Stimulated activated CD8-positive, alpha-beta memory T cell treated with anti-CD3 and anti-CD28 coated beads, Interleukin-4, amount 100 ng/mL, for 24 hours (primary cell): ENCODE measurements around the gene ATF5.

Experiments used
- DNase-seq: peaks from one replicate; pipeline ENCODE4 v3.0.0-alpha.2; 2020; ENCODE audit warnings: low read depth

Gene ATF5

DNA sequence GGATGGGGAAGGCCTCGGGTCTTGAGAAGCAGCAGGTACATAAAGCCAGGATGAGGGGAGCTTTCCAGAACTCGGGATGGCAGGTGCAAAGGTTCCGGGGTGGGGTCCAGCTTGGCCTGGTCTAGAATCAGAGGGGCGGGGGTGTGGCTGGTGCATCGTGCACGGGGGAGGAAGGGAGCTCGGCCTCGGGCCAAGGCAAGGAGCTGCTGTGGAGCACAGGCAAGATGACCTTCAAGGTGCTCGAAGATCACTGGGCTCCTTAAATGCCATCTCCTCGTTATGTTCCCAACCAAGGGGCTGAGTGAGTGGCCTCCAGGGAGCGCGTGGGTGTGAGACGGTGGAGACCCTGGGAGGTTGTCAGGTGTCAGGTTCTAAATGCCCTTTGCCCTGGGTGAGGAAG, 48.1 kb downstream of the ATF5 start:
- DNase-seq: no peak

DNA sequence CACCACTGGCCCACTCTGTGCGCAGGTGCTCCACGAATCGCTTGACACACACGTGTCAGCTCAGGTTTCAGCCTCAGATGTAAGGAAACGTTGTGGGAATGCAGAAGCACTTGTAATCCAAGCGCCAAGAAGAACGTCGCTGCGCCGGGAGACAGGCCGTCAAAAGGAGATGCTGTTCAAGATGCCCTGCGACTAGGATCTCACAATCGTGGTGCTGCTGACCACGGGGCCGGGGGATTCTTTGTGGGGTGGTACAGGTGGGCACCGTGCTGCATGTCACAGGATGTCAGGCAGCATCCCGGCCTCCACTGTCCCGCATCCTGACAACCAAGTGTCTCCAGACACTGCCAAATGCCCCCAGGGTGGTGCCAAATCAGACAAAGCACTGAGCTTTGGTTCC, 48.9 kb downstream of the ATF5 start:
- no peak for DNase-seq

DNA sequence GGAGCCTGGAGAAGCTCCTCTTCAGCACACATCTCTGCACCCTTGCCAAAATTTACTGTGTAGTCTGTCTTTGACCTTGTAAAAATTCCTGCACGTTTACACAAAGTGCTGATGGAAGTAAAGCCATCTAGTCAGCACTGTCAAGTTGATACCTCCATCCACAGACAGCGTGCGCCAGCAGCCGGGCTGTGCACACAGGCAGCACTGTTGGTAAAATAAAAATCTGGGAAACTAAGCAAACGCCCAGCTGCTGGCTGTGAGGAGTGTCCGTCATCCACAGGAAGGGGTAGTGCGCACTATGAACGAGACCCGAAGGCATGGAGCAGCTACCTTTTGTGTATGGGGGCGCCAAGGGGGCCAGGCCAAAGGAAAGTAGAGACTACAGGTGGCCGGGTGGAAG, 49.3 kb downstream of the ATF5 start:
- no peak for DNase-seq

DNA sequence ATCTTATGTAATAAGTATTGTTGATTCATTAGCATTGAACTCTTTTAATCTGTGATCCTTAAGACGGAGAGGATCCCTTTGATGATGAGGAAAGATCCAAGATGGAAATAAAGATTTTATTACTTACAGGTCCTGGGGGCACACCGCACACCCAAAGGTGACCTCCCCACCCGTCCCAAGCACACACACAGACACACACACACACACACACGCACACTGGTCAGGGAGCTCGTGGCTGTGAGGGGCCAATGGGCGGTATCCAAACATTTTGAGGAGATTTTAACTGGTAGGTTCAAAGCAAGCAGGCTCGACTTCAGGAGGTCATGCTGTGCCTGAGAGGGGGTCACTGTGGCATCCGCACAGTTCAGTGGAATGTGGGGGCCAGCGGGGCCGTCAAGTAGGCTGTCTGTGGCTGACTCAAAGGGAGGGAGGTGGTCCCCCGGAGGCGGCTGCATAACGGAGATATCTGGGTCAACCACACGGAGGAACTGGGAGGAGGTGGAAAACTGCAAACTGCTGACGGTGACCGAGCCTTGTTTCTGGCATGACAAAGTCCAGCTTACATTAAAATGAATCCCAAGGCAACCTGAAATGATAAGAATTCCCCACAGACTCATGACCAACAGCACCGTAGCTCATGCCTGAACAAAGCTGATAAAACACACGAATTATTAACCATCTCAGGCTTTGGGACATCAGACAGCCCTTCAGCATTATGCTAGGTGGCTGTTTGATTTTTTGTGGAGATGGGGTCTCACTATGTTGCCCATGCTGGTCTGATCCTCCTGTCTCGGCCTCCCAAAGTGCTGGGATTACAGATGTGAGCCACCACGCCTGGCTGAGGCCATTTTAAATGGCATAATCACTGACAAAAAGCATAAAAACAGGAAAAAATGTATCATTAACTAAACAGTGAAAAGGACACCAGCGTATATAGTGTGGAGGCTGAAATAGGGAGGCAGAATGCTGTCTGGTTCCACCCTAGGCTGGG, 52.9 kb downstream of the ATF5 start:
- DNase-seq: no peak
